Femur (tissue), 1 donor: Measurements from ENCODE around the gene ISG20L2.
"Not testable (repeated sequence)": the region's sequence is repeated elsewhere in the genome, so short reads cannot be mapped to it uniquely, and the experiment has no call there.

Experiments
- DNase-seq: peaks from one replicate; pipeline ENCODE4 v3.0.0-alpha.2; 2017

ISG20L2 gene

GRCh38 chr1:156728599-156729462, at the start of gene ISG20L2:
ISG20L2 (minus strand) TSS chr1:156728766; CDS start chr1:156727652, 1,114 bp downstream.
- peak; percentile 98 for DNase-seq

- no peak for DNase-seq
These were observed 49.0 kb upstream of the ISG20L2 start for GRCh38 chr1:156777573-156777972.

GRCh38 chr1:156776942-156777341, 48.4 kb upstream of the ISG20L2 start:
- no peak for DNase-seq

- no peak for DNase-seq
These were observed 47.2 kb upstream of the ISG20L2 start for GRCh38 chr1:156775799-156776198.

GRCh38 chr1:156773607-156774006, 45.0 kb upstream of the ISG20L2 start:
- DNase-seq, result no peak

GRCh38 chr1:156772728-156773497, 44.3 kb upstream of the ISG20L2 start:
- no peak for DNase-seq

GRCh38 chr1:156772222-156772621, 43.7 kb upstream of the ISG20L2 start:
- DNase-seq, result no peak

- DNase-seq, result no peak
These were observed 40.2 kb upstream of the ISG20L2 start for GRCh38 chr1:156768610-156769295.

GRCh38 chr1:156767879-156768604, 39.5 kb upstream of the ISG20L2 start:
- peak; percentile 67 for DNase-seq

GRCh38 chr1:156767101-156767878, 38.7 kb upstream of the ISG20L2 start, which contains the start of gene PRCC:
PRCC (plus strand) TSS chr1:156767535; CDS start chr1:156767772, 237 bp downstream.
- DNase-seq, result peak; percentile 100

GRCh38 chr1:156766298-156767100, 37.9 kb upstream of the ISG20L2 start:
- DNase-seq, result peak; percentile 30

- no peak for DNase-seq
These were observed 37.1 kb upstream of the ISG20L2 start for GRCh38 chr1:156765666-156766065.

- not testable (repeated sequence) for DNase-seq
These were observed 36.6 kb upstream of the ISG20L2 start for GRCh38 chr1:156765136-156765535.

GRCh38 chr1:156760796-156761104, 32.2 kb upstream of the ISG20L2 start:
- no peak for DNase-seq

- DNase-seq, result no peak
These were observed 31.7 kb upstream of the ISG20L2 start for GRCh38 chr1:156760092-156760795.

- not testable (repeated sequence) for DNase-seq
These were observed 29.1 kb upstream of the ISG20L2 start for GRCh38 chr1:156757572-156758253.

- no peak for DNase-seq
These were observed 27.8 kb upstream of the ISG20L2 start for GRCh38 chr1:156756355-156756754.

- no peak for DNase-seq
These were observed 27.0 kb upstream of the ISG20L2 start for GRCh38 chr1:156755527-156755950.

GRCh38 chr1:156754219-156754618, 25.7 kb upstream of the ISG20L2 start:
- peak; percentile 25 for DNase-seq
